ENCODE data around the gene DHH. TPM values are rescaled to one million over a fixed set of nuclear protein-coding genes. Genes with fewer than 3 reads are reported as not detected.
A peak's percentile ranks its signal among the peaks of the same experiment; 100 is the strongest.

Gene DHH
- total RNA-seq, 1 experiment from 2014 or later: 0.39 TPM

- POLR2A ChIA-PET (ENCODE audit: low non-redundant PET): interaction anchor here (0.6 kb wide), 1 partner anchor 13 kb away, joined by 8 read pairs; no protein-coding TSS in a partner anchor
These were observed 38.4 kb upstream of the DHH start for GRCh38 chr12:49133014-49133413.

GRCh38 chr12:49131894-49132461, 37.4 kb upstream of the DHH start:
- POLR2A ChIA-PET (ENCODE audit: low non-redundant PET): no interaction called here
- peak; percentile 70 for DNase-seq (ENCODE audit: low spot score)
- Histone ChIP-seq H3K27me3 (replicated peaks; ENCODE audit: insufficient read depth, low read depth, low read length, poor library complexity) (no peaks in the 10 kb centered on the region), H3K4me1 (ENCODE audit: insufficient read depth, low read length, poor library complexity, severe bottlenecking) (peaks cover 25% of the 10 kb centered on the region), H3K9me3 (ENCODE audit: low read depth, low read length, poor library complexity, severe bottlenecking) (no peaks in the 10 kb centered on the region), H3K4me3 (ENCODE audit: low read depth, low read length, poor library complexity, severe bottlenecking) (peak overlapping the region; percentile 99), H3K27ac (ENCODE audit: low read depth, low read length, poor library complexity, severe bottlenecking) (peak overlapping the region; percentile 100), H3K36me3 (ENCODE audit: insufficient read depth, low read length, poor library complexity, severe bottlenecking) (peaks cover 32% of the 10 kb centered on the region)
- intact Hi-C loops (cut with micrococcal nuclease; ENCODE audit: unreplicated experiment): loop anchor here (1.0 to 2.0 kb wide), 2 partner anchors 57 to 101 kb away; partner anchors contain the start of gene TUBA1A
- CTCF ChIA-PET: interaction anchor here (0.9 kb wide), 1 partner anchor 44 kb away, joined by 3 read pairs; no protein-coding TSS in a partner anchor
- TF ChIP-seq EZH2 (IDR thresholded peaks at IDR 0.05; ENCODE audit: borderline replicate concordance, low read depth, low read length, poor library complexity, severe bottlenecking) (no peak), CTCF (conservative IDR thresholded peaks at IDR 0.05; ENCODE audit: low read depth, low read length) (no peak)
- TSS peak; percentile 82 for BruUV-seq (replicated peaks)

More at GRCh38 chr12:49133014-49133413, 38.4 kb upstream of the DHH start:
- Histone ChIP-seq H3K36me3 (ENCODE audit: insufficient read depth, low read length, poor library complexity, severe bottlenecking) (peaks cover 22% of the 10 kb centered on the region), H3K27me3 (replicated peaks; ENCODE audit: insufficient read depth, low read depth, low read length, poor library complexity) (no peaks in the 10 kb centered on the region), H3K27ac (ENCODE audit: low read depth, low read length, poor library complexity, severe bottlenecking) (peak overlapping the region; percentile 100), H3K4me3 (ENCODE audit: low read depth, low read length, poor library complexity, severe bottlenecking) (peak overlapping the region; percentile 99), H3K4me1 (ENCODE audit: insufficient read depth, low read length, poor library complexity, severe bottlenecking) (peaks cover 25% of the 10 kb centered on the region), H3K9me3 (ENCODE audit: low read depth, low read length, poor library complexity, severe bottlenecking) (no peaks in the 10 kb centered on the region)
- TF ChIP-seq CTCF (conservative IDR thresholded peaks at IDR 0.05; ENCODE audit: low read depth, low read length) (no peak), EZH2 (IDR thresholded peaks at IDR 0.05; ENCODE audit: borderline replicate concordance, low read depth, low read length, poor library complexity, severe bottlenecking) (no peak)
- intact Hi-C loops (cut with micrococcal nuclease; ENCODE audit: unreplicated experiment): no loop called here
- peak; percentile 29 for DNase-seq (ENCODE audit: low spot score)
- CTCF ChIA-PET: no interaction called here
- no TSS peak for BruUV-seq (replicated peaks)

GRCh38 chr12:49131051-49131893, 36.7 kb upstream of the DHH start, which contains the start of gene TUBA1B:
Gene TUBA1B, minus strand, starts transcription at chr12:49131395. Its CDS starts 95 bp downstream, at chr12:49131300.
- CTCF ChIA-PET: interaction anchor here (0.5 to 1.3 kb wide), 5 partner anchors 10 to 101 kb away, joined by 3 to 8 read pairs (median 3); no protein-coding TSS in a partner anchor
- intact Hi-C loops (cut with micrococcal nuclease; ENCODE audit: unreplicated experiment): loop anchor here (1.0 to 2.0 kb wide), 2 partner anchors 58 to 102 kb away; partner anchors contain the start of gene TUBA1A
- Histone ChIP-seq H3K27ac (ENCODE audit: low read depth, low read length, poor library complexity, severe bottlenecking) (peak within 1 kb of the TSS; percentile 100), H3K4me1 (ENCODE audit: insufficient read depth, low read length, poor library complexity, severe bottlenecking) (peaks cover 25% of the 10 kb centered on the region), H3K9me3 (ENCODE audit: low read depth, low read length, poor library complexity, severe bottlenecking) (no peaks in the 10 kb centered on the region), H3K36me3 (ENCODE audit: insufficient read depth, low read length, poor library complexity, severe bottlenecking) (peaks cover 35% of the 10 kb centered on the region), H3K4me3 (ENCODE audit: low read depth, low read length, poor library complexity, severe bottlenecking) (peak within 1 kb of the TSS; percentile 99), H3K27me3 (replicated peaks; ENCODE audit: insufficient read depth, low read depth, low read length, poor library complexity) (no peaks in the 10 kb centered on the region)
- TF ChIP-seq EZH2 (IDR thresholded peaks at IDR 0.05; ENCODE audit: borderline replicate concordance, low read depth, low read length, poor library complexity, severe bottlenecking): no peak
- no peak for TF ChIP-seq CTCF (conservative IDR thresholded peaks at IDR 0.05; ENCODE audit: low read depth, low read length)
- POLR2A ChIA-PET (ENCODE audit: low non-redundant PET): interaction anchor here (0.5 to 1.7 kb wide), 7 partner anchors 73 to 1482 kb away, joined by 3 to 11 read pairs (median 4); partner anchors contain the start of gene DDX23
- peak; percentile 96 for DNase-seq (ENCODE audit: low spot score)
- BruUV-seq (replicated peaks): no TSS peak

All from A673 (cell line).